Fibroblast of gingiva (primary cell): ENCODE measurements around the gene IQCC.

Experiments
- DNase-seq: peaks from one replicate; pipeline ENCODE4 v3.0.0-alpha.2; 2011; ENCODE audit warnings: low read depth

Gene IQCC

DNA sequence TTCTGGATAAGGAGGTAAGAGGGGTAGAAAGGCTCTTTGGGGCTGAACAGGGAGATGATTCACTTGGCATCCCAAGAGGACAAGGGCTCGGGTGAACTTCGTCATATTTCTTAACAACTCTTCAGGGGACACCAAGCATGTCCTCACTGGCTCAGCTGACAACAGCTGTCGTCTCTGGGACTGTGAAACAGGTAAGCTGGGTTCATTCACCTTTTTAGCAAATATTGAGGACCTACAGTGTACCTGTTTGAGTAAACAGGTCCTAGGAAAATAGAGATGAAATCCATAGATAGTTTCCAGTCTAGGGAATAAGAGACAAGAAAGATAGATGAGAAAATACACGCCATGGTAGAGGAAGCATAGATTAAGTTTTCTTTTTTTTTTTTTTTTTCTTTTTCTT lies 18.8 kb downstream of the IQCC start:
- DNase-seq = no peak

DNA sequence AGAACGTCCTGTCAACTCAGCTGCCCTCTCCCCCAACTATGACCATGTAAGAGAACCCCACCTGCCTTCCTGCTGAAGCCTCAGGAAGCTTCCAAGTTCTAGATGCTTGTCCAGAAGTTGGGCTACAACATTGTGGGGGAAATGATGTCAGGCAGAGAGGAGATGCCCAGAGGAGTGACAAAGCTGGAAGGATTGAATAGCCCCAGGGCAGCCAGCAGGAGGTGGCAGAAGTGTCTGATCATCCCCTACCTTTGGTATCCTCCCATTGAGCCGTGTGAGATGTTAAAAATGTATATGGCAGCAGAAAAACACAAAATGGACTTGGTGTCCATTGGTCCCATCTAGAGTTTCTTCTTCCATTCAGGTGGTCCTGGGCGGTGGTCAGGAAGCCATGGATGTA lies 23.3 kb downstream of the IQCC start:
- no peak for DNase-seq

DNA sequence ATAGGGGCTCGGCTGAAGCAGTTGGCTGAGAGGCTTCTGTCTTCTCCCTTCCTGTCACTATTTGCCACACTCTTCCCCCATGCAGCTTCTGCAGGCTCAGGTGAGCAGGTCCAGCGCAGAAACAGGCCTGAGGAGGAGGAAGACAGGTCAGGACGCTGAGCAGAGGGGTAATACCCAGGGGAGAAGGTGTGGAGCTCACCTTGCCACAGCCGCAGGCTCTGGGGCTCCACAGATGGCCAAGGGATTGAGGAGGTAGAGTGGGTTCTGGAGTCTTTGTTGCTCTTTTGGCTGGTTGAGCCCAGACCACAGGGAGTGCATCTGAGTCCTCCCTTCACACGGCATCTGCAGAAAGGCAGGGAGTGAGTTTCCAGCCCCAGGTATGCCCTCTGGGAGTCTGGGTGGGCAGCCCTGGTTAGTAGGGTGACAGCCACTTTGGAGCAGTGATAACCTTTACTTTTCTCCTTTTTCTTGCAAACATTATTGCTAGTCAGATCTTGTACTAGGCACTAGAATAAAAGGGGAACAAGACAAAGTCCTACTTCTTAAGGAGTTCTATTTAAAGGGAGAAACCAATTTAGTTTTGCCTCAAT lies 26.5 kb downstream of the IQCC start:
- no peak for DNase-seq

DNA sequence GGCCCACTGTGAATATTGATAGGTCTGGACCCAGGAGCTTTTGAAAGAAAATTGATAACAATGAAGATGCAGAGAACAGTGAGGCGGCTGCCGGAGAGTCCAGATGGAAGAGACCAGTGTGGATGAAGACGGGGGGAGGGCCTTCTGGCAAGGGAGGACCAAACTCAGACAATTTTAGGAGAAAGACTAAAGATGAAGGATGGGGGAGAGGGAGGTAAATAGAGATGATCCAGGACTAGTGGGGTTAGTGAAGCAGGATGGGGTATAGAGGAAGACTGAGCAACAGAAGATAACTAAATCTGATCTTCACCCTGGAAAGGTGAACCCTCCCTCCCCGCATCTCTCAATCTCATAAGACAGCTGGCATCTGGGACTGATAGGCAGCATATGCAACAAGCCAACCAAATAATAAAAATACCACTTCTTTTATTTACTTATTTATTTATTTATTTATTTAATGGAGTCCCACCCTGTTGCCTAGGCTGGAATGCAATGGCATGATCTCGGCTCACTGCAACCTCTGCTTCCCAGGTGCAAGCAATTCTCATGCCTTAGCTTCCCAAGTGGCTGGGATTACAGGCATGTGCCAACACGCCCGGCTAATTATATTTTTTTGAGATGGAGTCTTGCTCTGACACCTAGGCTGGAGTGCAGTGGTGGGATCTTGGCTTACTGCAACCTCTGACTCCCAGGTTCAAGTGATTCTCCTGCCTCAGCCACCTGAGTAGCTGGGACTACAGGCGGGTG lies 27.3 kb downstream of the IQCC start:
- no peak for DNase-seq

DNA sequence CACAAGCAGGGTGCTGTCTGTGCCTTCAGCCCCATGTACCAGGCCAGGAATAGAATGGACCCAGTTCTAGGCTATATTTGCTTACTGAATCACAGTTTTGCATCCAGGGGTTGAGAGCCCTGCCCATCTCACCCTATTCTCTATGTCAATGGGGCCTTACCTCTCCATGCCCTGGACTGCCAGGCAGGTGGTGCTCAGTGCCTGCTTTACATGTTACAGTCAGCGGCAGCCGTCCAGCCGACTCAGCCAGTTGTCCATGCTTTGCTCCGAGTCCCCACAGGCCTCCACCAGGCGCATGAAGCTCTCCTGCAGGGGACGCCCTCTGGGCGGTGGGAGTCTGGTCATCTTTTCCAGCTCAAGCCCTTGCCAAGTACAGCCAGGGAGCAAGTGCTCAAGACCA lies 29.3 kb downstream of the IQCC start:
- no peak for DNase-seq

DNA sequence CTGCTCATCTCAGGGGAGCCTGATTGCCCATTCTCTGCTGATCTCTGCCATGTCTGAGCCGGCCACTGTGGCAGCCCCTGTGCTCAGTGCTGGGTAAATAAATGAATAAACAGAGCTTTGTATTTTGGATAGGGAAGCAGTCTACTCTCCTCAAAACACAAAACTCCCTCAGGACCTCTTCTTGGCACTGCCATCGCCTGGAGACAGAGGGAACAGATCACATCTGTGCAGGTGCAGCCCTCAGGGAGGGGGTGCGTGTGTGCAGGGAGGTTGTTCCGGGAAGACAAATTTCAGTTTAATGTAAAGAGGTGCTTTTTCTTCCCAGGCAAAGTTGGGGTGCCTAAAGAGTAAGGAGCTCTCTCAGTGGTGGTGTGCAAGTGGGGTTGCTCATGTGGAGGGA lies 33.9 kb downstream of the IQCC start:
- no peak for DNase-seq

DNA sequence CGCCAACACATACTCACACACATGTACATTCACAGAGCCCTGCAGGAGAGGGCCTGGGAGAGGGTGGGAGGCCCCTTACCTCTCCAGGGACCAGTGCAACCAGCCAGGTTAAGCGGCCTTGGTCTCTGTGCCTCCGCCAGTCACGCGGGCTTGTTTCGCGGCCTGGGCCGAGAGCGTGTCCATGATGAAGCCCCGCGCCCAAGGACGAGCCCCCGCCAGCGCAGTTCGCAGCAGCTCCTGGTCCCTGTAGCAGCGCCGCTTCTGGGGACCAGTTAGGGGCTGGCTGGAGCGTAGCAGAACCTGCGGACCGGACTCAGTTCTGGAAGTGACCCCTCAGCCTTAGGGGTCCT lies 34.3 kb downstream of the IQCC start:
- DNase-seq = no peak

DNA sequence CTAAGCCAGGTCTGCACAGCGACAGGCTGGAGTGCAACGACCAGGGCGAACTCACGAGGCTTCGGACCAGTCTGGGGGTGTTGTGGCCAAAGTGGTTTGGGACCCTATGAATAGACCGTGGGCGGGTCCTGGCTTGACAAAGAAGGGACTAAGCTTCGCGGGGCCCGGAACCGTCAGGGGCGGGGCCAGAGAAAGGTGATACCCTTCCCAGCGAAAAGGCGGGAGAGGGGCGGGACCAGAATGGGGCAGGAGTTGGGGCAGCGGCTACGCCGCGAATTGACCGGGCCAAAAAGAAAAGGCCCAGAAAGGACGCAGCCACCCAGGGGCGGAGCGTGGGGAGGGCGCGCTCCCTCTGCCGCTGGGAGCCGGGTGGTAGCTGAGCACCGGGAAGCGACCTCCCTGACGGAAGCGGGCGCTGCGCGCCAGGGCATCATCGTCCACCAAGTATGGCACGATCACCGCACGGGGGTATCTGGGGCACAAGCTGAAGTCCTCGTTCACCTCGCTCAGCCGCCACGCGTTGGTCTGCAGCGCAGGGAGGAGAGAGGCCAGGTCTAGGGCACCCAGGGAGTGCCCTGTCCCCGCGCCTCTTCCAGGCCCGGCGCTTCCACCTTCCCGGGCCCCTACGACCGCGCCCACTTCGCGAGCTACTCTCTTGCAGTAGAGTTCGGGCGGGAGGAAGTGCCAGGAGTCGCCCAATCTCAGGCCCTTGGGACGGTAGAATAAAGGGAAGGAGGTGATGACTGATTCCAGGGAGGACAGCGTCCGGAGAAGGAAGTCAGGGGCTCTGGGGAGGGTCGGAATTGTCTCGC lies 34.9 kb downstream of the IQCC start:
- DNase-seq = peak; percentile 57

DNA sequence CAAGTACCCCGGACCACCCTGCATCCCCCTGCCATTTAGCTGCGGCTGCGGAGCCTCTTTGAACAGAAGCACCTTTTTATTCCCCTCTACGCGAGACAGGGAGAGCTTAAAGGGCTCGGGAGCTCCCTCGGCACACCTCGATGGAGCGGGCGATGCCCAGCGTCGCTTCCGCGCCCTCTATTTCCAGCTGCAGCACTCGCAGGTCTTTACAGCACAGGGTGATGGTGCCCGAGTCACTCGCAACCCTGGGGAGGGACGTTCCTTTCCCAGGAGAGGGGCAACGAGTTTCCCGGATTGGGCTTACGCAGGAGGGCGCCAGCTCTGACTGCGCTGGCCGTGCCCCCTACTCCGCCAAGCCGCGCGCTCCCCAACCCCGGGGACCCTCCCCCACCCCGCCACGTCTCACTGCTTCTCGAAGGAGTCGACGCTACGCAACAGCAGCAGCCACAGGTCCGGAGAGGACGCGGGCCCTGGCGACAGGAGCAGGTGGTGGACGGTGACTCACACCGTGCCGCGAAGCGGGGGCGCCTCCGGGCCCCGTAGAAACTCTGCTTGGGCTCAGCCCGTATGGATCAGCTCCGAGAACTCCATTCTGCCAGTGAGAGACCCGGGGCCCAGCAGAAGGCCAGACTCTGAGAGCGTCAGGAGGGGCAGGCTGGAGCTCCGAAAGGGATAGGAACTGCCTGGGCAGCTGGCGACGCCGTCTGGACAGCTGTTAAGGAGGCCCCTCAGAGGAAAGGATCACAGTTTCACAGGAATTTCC lies 35.7 kb downstream of the IQCC start:
- peak; percentile 34 for DNase-seq

DNA sequence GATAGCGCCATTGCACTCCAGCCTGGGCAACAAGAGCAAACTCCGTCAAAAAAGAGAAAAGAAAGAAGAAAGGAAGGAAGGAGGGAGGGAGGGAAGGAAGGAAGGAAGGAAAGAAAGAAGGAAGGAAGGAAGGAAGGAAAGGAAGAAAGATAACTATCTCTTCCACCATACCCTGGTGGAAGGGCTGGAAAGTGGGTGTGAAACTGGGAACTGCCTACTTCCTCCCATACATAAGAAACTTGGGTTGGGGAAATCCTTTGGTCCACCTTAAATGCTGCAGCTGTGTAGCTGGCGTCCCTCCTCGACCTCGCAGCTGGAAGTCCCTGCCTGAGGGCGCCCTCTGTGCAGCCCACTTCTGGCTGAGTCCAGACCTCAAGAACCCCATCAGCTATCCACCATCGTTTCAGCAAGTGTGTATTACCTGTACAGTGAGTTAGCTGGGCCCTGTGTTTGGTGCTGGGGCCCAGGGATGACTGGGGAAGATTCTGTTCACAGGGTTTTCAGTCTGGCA lies 36.9 kb downstream of the IQCC start:
- no peak for DNase-seq

DNA sequence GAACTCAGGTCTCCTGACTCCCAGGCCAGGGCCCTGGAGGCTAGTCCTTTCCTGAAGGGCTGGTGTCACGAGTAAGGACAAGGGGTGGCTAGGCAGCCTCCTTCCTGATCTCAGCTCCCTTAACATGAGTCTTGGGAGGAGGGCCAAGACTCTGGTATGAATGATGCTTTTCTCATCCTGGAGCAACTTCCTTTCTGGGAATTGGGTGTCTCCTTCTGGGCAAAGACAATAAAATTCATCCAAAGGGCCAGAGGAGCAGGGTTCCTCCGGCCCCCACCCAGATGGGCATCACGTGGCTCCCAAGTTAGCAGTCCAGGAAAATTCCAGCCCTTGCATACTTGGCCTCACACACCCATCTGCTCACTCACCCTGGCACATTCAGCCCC lies 41.4 kb downstream of the IQCC start, which contains the start of gene FAM167B:
Gene FAM167B, plus strand, starts transcription at position 335 of the 386 bp plus-strand sequence. CDS start 200 bp downstream, outside the sequence.
- DNase-seq = peak; percentile 83

DNA sequence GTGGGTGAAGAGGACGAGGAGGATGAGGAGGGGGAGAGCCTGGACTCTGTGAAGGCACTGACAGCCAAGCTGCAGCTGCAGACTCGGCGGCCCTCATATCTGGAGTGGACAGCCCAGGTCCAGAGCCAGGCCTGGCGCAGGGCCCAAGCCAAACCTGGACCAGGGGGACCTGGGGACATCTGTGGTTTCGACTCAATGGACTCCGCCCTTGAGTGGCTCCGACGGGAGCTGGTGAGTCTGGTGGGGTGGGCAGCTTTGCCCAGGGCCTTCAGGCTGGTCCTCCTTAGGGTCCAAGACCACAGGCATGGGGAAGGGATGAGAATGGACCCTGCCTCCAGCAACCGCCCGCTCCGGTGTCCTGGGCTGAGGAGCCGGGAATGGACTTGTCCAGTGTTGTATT lies 42.0 kb downstream of the IQCC start:
- no peak for DNase-seq

DNA sequence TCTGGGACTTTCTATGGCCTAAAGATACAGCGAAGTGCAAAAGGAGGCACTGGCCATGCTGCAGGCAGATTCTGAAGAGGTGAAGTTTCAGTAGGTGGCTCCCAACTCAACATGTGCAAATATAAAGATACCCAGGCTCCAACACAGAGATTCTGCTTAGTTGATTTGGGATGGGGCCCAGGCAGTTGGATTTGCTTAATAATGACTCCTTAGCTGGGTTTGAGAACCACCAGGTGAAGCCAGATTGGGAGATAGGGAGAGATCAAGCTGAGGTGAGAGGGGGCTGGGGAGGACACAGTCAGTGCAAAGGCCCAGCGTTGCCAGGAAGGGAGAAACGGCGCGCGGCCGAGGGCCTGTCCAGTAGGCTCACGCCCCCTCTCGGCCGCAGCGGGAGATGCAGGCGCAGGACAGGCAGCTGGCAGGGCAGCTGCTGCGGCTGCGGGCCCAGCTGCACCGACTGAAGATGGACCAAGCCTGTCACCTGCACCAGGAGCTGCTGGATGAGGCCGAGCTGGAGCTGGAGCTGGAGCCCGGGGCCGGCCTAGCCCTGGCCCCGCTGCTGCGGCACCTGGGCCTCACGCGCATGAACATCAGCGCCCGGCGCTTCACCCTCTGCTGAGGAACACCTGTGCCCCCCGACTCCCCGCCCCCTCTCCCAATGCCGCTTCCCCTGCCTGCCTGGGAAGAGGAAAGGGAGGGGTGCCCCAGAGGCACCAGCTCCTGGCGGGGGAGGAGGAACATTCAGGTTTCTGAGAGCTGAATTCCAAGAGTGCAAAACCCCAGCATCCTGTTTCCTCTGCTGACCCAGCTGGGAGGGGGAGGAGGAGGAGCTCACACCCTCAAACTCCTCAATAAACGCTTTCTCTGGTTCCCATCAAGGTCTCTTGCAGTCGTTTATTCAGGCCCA lies 42.8 kb downstream of the IQCC start:
- peak; percentile 57 for DNase-seq

DNA sequence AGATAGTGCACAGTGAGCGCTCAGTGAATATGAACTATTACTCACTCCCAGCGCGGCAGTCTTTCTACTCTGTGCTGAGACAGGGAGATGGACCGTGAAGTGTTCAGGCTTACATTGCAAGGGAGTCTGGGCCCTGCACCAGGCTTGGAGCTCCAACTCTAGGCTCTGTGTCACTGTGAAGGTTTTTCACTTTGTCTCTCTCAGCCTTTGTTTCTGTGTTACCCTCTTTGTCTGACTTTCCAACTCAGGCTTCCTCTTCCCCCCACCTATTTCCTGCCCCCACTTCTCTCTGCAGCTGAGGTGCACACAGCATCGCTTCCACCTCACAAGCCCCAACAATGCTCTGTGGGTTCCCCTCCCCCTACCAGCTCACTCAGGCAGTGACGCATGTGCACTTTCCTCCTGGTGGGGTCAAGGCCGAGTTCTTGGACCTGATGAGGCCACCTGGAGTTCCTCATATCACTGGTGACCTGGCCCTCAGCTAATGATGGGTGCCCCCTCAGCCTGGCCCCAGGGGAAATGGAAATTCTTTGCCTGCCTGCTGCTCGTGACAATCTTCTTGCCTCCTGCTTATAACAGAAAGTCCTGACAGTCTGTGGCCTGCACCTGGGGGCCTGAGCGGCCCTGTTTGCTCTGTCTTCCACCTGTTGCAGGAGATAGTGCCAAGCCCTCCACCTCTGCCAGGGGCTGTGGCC lies 44.5 kb downstream of the IQCC start:
- DNase-seq = no peak

DNA sequence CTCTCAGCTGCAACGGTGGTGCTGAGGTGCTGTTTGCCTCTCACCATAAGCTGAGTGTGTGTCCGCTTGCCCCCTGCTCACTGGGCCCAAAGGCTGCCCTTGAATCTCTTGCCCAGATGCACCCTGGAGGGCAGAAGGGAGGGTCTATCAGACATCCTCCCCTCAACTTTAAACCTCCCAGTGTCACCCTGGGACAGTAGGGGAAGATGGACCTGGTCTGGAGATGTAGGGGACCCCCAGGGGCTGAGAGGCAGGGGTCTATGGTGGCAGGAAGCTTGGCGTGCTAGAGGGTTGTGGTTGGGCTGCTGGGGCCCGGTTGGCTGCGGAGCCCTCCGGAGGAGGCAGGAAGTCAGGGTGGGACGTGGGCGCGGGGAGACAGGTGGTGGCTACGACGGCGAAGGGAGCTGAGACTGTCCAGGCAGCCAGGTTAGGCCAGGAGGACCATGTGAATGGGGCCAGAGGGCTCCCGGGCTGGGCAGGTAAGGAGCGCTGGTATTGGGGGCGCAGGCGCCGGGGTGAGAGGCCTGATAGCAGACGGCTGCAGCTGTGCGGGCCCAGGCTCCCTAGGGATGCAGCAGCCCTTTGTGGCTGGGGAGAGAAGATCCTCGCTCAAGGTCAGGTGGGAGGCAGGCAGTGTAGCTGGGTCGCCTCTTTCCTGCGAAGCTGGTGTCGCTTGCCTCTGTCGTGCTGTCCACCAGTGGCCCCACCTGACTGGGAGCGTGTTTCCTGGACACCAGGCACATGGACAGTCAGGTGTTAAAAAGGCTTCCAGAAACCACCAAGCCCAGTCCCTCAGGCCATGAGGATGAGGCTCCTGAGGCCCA lies 45.6 kb downstream of the IQCC start, which contains the start of gene LCK:
Gene LCK, plus strand, starts transcription at position 373 of the 824 bp plus-strand sequence. CDS start 23,065 bp downstream, outside the sequence.
- no peak for DNase-seq

DNA sequence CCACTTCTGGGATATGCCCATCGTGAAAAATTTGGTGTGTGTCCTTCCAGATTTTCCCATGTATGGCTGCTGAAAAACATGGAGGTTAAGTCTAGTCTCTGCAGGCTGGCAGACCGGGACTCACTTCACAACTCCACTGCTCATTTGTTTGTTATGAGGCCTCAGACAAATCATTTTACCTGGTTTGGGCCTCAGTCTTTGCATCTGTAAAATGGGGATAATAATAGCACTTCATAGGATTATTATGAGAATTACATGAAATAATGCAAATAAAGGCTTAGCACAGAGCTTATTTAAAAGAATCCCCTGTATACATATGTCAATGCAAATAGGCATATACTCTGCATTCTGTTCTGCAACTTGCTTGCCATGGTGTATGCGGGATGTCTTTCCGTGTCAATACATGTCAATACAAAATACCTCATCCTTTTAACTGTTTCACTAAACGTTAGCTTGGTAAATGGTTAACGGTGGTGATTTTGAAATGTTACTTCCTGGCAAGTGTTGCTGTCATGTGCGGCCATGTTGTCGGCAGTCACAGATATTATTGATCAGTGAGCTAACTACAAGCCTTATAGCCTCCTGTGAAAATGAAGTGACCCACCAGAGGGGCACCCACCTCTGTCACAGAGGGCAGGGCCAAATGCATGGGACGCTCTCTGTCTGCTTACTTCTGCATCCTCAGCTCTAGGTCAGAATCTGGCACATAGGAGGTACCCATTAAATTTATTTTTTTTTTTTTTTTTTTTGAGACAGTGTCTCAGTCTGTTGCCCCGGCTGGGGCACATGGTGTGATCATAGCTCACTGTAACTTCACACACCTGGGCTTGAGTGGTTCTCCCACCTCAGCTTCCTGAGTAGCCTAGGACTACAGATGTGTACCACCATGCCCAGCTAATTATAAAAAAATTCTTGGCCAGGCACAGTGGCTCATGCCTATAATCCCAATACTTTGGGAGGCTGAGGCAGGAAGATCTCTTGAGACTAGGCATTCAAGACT lies 49.9 kb downstream of the IQCC start:
- DNase-seq = no peak

DNA sequence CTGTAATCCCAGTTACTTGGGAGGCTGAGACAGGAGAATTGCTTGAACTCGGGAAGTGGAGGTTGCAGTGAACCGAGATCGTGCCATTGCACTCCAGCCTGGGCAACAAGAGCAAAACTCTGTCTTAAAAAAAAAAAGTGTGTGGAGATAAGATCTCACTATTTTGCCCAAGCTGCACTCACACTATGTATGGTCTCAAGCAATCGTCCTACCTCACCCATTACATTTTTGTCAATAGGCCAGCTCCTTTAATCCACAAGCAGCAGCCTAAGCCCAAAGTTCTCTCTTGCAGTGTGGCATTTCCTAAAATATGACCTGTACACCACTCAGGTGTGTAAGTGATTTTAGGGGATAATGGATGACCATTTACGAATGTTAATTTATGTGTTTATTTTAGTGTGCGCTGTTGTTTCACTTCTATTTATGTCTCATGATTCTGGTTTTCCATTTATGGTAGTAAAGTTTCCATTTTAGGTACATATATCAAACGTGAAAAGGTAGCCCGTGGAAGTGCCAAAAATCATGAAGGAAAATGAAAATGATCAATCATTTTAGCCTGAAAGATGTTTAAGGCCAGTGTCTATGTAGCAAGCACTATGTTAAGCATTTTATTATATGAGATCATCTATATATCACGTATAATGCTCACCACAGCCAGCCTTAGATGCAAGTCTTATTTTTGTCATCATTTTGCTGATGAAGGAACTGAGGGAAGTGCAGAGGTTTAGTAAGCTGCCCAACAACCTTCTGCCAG lies 51.2 kb downstream of the IQCC start:
- DNase-seq = no peak

DNA sequence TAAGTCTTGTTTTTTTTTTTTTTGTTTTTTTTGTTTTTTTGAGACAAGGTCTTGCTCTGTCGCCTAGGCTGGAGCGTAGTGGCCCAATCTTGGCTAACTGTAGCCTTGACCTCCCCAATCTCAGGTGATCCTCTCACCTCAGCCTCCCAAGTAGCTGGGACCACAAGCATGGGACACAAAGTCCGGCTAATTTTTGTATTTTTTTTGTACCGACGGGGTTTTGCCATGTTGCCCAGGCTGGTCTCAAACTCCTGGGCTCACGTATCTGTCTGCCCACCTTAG lies 51.7 kb downstream of the IQCC start:
- no peak for DNase-seq
